Vagina (tissue), 2 donors: ENCODE results near the gene HABP2. TPM values are rescaled to one million over a fixed set of nuclear protein-coding genes. Genes with fewer than 3 reads are reported as not detected.

Source experiments
- DNase-seq, 2 donors: peaks; one replicate each; pipeline ENCODE4 v3.0.0-alpha.2; 2017; ENCODE audit errors: extremely low spot score in 2 of 2
- H3K27ac ChIP-seq: fragments of 200-600 bp; sonication (generic); one replicate; pipeline ENCODE4 v1.5.1; 2019
- H3K27me3 ChIP-seq: fragments of 200-600 bp; sonication (generic); one replicate; pipeline ENCODE4 v1.5.1; 2019
- H3K36me3 ChIP-seq, 2 donors: fragments of 200-600 bp; sonication (generic); one replicate each; pipeline ENCODE4 v1.5.1; 2017 to 2019
- H3K4me1 ChIP-seq: fragments of 200-600 bp; sonication (generic); one replicate; pipeline ENCODE4 v1.5.1; 2019
- H3K4me3 ChIP-seq, 2 donors: fragments of 200-600 bp; sonication (generic); 1 replicate in 1 of 2; 2 replicates in 1 of 2; pipeline ENCODE4 v1.5.1; 2016 to 2019
- H3K9me3 ChIP-seq: fragments of 200-600 bp; sonication (generic); one replicate; pipeline ENCODE4 v1.5.1; 2019
- CTCF ChIP-seq, 3 experiments: fragments of 450-650 bp in 2 of 3; fragments of 200-600 bp in 1 of 3; sonication (generic) in 1 of 3; IDR thresholded peaks; one replicate each; pipeline ENCODE4 v1.5.1; 2017 to 2019; ENCODE audit warnings: antibody characterized with exemption in 3 of 3, mild to moderate bottlenecking in 2 of 3, moderate library complexity in 2 of 3
- POLR2A ChIP-seq, 2 donors: fragments of 450-650 bp; IDR thresholded peaks; one replicate each; pipeline ENCODE4 v1.6.1; 2017; ENCODE audit warnings: antibody characterized with exemption in 2 of 2, mild to moderate bottlenecking in 2 of 2, moderate library complexity in 2 of 2
- POLR2AphosphoS5 ChIP-seq, 2 donors: sonication (generic); formaldehyde crosslinking; IDR thresholded peaks; one replicate each; pipeline ENCODE4 v1.9.0; 2017; ENCODE audit warnings: antibody characterized with exemption in 2 of 2, mild to moderate bottlenecking in 2 of 2, low read depth in 1 of 2; ENCODE audit not compliant: insufficient read depth in 1 of 2
- intact Hi-C: fragments of 100-400 bp; cut with DNase I; formaldehyde crosslinking; loops from one replicate; pipeline ENCODE4 v1.15.1; 2023
- total RNA-seq: library from RNA; depleted of rRNA; stranded (reverse); fragments of >200 nt; gene quantifications from one replicate; pipeline ENCODE4 v1.2.3, GENCODE V29; 2016

HABP2 gene
- total RNA-seq, 1 donor from 2014 or later = not detected

- Histone ChIP-seq H3K27me3 (no peaks in the 10 kb centered on the region), H3K9me3 (no peaks in the 10 kb centered on the region), H3K27ac (no peak overlapping the region), H3K4me1 (no peaks in the 10 kb centered on the region), H3K4me3 (no peak overlapping the region), H3K36me3 (no peaks in the 10 kb centered on the region)
- TF ChIP-seq POLR2A (IDR thresholded peaks at IDR 0.05) (no peak), CTCF (IDR thresholded peaks at IDR 0.05) (no peak), POLR2AphosphoS5 (IDR thresholded peaks at IDR 0.05; ENCODE audit: insufficient read depth in 1 of 2, low read depth in 1 of 2) (no peak)
- DNase-seq = no peak
- intact Hi-C loops = no loop called here
Observed at GRCh38 chr10:113541549-113541927, 11.3 kb upstream of the HABP2 start.

- no peak for DNase-seq
- Histone ChIP-seq H3K27ac (no peak overlapping the region), H3K4me1 (no peaks in the 10 kb centered on the region), H3K4me3 (no peak overlapping the region), H3K36me3 (no peaks in the 10 kb centered on the region), H3K27me3 (no peaks in the 10 kb centered on the region), H3K9me3 (no peaks in the 10 kb centered on the region)
- intact Hi-C loops = no loop called here
- no peak for TF ChIP-seq CTCF (IDR thresholded peaks at IDR 0.05)
- no peak for TF ChIP-seq POLR2AphosphoS5 (IDR thresholded peaks at IDR 0.05; ENCODE audit: insufficient read depth in 1 of 2, low read depth in 1 of 2)
- TF ChIP-seq POLR2A (IDR thresholded peaks at IDR 0.05) = no peak
Observed at GRCh38 chr10:113543107-113543955, 9.5 kb upstream of the HABP2 start.

- Histone ChIP-seq H3K27me3 (no peaks in the 10 kb centered on the region), H3K27ac (no peak overlapping the region), H3K4me1 (no peaks in the 10 kb centered on the region), H3K4me3 (no peak overlapping the region), H3K9me3 (no peaks in the 10 kb centered on the region), H3K36me3 (no peaks in the 10 kb centered on the region)
- DNase-seq = no peak
- TF ChIP-seq POLR2AphosphoS5 (IDR thresholded peaks at IDR 0.05; ENCODE audit: insufficient read depth in 1 of 2, low read depth in 1 of 2) (no peak), POLR2A (IDR thresholded peaks at IDR 0.05) (no peak), CTCF (IDR thresholded peaks at IDR 0.05) (no peak)
- intact Hi-C loops = no loop called here
Observed at GRCh38 chr10:113544392-113544791, 8.5 kb upstream of the HABP2 start.

GRCh38 chr10:113547426-113547825 lies 5.4 kb upstream of the HABP2 start:
- H3K36me3 ChIP-seq = no peaks in the 10 kb centered on the region
- intact Hi-C loops = no loop called here
- no peak overlapping the region for H3K27ac ChIP-seq
- H3K9me3 ChIP-seq = no peaks in the 10 kb centered on the region
- TF ChIP-seq POLR2AphosphoS5 (IDR thresholded peaks at IDR 0.05; ENCODE audit: insufficient read depth in 1 of 2, low read depth in 1 of 2) (no peak), POLR2A (IDR thresholded peaks at IDR 0.05) (no peak), CTCF (IDR thresholded peaks at IDR 0.05) (no peak)
- no peak overlapping the region for H3K4me3 ChIP-seq
- no peaks in the 10 kb centered on the region for H3K27me3 ChIP-seq
- peaks cover 6% of the 10 kb centered on the region for H3K4me1 ChIP-seq
- DNase-seq = no peak

GRCh38 chr10:113549856-113550255 lies 3.0 kb upstream of the HABP2 start:
- DNase-seq = no peak
- intact Hi-C loops = no loop called here
- Histone ChIP-seq H3K4me3 (no peak overlapping the region), H3K4me1 (peaks cover 6% of the 10 kb centered on the region), H3K27ac (no peak overlapping the region), H3K36me3 (no peaks in the 10 kb centered on the region), H3K9me3 (no peaks in the 10 kb centered on the region), H3K27me3 (no peaks in the 10 kb centered on the region)
- TF ChIP-seq POLR2AphosphoS5 (IDR thresholded peaks at IDR 0.05; ENCODE audit: insufficient read depth in 1 of 2, low read depth in 1 of 2) (no peak), POLR2A (IDR thresholded peaks at IDR 0.05) (no peak), CTCF (IDR thresholded peaks at IDR 0.05) (no peak)
